IMR-90 (cell line): ENCODE results near the gene NGFR. TPM values are rescaled to one million over a fixed set of nuclear protein-coding genes. Genes with fewer than 3 reads are reported as not detected.

Source experiments
- ATAC-seq: fragments of 200-7000 bp; cut with Tn5 transposase; 2 replicates; pipeline ENCODE4 v1.9.1; 2020; ENCODE audit warnings: low read depth, mild to moderate bottlenecking, moderate library complexity
- BruUV-seq: library from RNA; stranded (reverse); fragments of 400-500 nt; replicated peaks from 2 replicates; lab custom pipeline; 2021; lab: Mats Ljungman, UMichigan
- CTCF ChIA-PET: fragments of 300-600 bp; formaldehyde crosslinking; extraction: SDS; loops from one replicate; lab custom pipeline; 2021; ENCODE audit warnings: antibody characterized with exemption; lab: Yijun Ruan, JAX
- POLR2A ChIA-PET: fragments of 300-600 bp; sonication (Branson Sonifier 250); formaldehyde crosslinking; loops from one replicate; lab custom pipeline; 2022; ENCODE audit warnings: antibody characterized with exemption; ENCODE audit not compliant: unreplicated experiment; lab: Charles Lee
- DNase-seq: peaks from one replicate; pipeline ENCODE4 v3.0.0; 2013
- H2AFZ ChIP-seq: replicated peaks from 2 replicates; pipeline ENCODE3; 2013; ENCODE audit warnings: low read length, mild to moderate bottlenecking; ENCODE audit not compliant: poor library complexity
- H2AK5ac ChIP-seq: 2 replicates; pipeline ENCODE4 v1.6.1; 2013; ENCODE audit warnings: low read depth, low read length, inconsistent platforms
- H2AK9ac ChIP-seq: replicated peaks from 2 replicates; pipeline ENCODE3; 2013; ENCODE audit warnings: mild to moderate bottlenecking, low read depth, low read length, moderate library complexity; ENCODE audit not compliant: poor library complexity
- H2BK120ac ChIP-seq: 2 replicates; pipeline ENCODE4 v1.6.1; 2013; ENCODE audit warnings: low read depth, low read length, inconsistent platforms
- H2BK15ac ChIP-seq: 3 replicates; pipeline ENCODE4 v1.6.1; 2013; ENCODE audit warnings: low read depth, low read length, inconsistent platforms
- H2BK20ac ChIP-seq: 2 replicates; pipeline ENCODE4 v1.6.1; 2013; ENCODE audit warnings: low read depth, mild to moderate bottlenecking, inconsistent platforms, low read length, moderate library complexity
- H2BK5ac ChIP-seq: 2 replicates; pipeline ENCODE4 v1.6.1; 2013; ENCODE audit warnings: mild to moderate bottlenecking, low read depth, low read length, inconsistent platforms; ENCODE audit not compliant: poor library complexity, severe bottlenecking
- H3K14ac ChIP-seq: replicated peaks from 2 replicates; pipeline ENCODE4 v1.6.1; 2013; ENCODE audit warnings: low read depth, low read length, inconsistent platforms
- H3K18ac ChIP-seq: 2 replicates; pipeline ENCODE4 v1.6.1; 2013; ENCODE audit warnings: low read depth, low read length, control low read depth
- H3K23ac ChIP-seq: 2 replicates; pipeline ENCODE4 v1.6.1; 2013; ENCODE audit warnings: low read depth, low read length, inconsistent platforms
- H3K27ac ChIP-seq: 2 replicates; pipeline ENCODE4 v1.5.1; 2013; ENCODE audit warnings: mild to moderate bottlenecking, control low read depth, low read length; ENCODE audit not compliant: insufficient read depth
- H3K27me3 ChIP-seq: 2 replicates; pipeline ENCODE4 v1.6.1; 2013; ENCODE audit warnings: low read length; ENCODE audit not compliant: control insufficient read depth, insufficient read depth
- H3K36me3 ChIP-seq: 2 replicates; pipeline ENCODE4 v1.6.1; 2013; ENCODE audit warnings: low read length, mixed read lengths; ENCODE audit not compliant: control insufficient read depth, insufficient read depth
- H3K4ac ChIP-seq: 2 replicates; pipeline ENCODE4 v1.6.1; 2013; ENCODE audit warnings: low read depth, low read length, inconsistent platforms
- H3K4me1 ChIP-seq: 2 replicates; pipeline ENCODE4 v1.6.1; 2013; ENCODE audit warnings: low read length, mixed read lengths; ENCODE audit not compliant: control insufficient read depth, insufficient read depth
- H3K4me2 ChIP-seq: 2 replicates; pipeline ENCODE4 v1.6.1; 2013; ENCODE audit warnings: low read depth, mild to moderate bottlenecking, control low read depth, low read length, moderate library complexity
- H3K4me3 ChIP-seq: 2 replicates; pipeline ENCODE4 v1.5.1; 2013; ENCODE audit warnings: low read depth, mild to moderate bottlenecking, control low read depth, low read length, moderate library complexity; ENCODE audit not compliant: insufficient read depth
- H3K56ac ChIP-seq: 2 replicates; pipeline ENCODE4 v1.6.1; 2013; ENCODE audit warnings: low read length, inconsistent platforms; ENCODE audit not compliant: insufficient read depth; ENCODE audit errors: extremely low read depth
- H3K79me1 ChIP-seq, 2 experiments: 2 replicates each; pipeline ENCODE4 v1.6.1; 2013; ENCODE audit warnings: low read length in 2 of 2, inconsistent platforms in 1 of 2, low read depth in 1 of 2
- H3K9ac ChIP-seq: 2 replicates; pipeline ENCODE4 v1.6.1; 2013; ENCODE audit warnings: low read depth, low read length, control low read depth
- H3K9me1 ChIP-seq: 2 replicates; pipeline ENCODE4 v1.6.1; 2013; ENCODE audit warnings: low read length, inconsistent platforms; ENCODE audit not compliant: insufficient read depth
- H3K9me3 ChIP-seq: 2 replicates; pipeline ENCODE4 v1.6.1; 2013; ENCODE audit warnings: low read length; ENCODE audit not compliant: control insufficient read depth, insufficient read depth
- H4K20me1 ChIP-seq: 2 replicates; pipeline ENCODE4 v1.6.1; 2013; ENCODE audit warnings: low read length, inconsistent platforms; ENCODE audit not compliant: insufficient read depth
- H4K5ac ChIP-seq: 2 replicates; pipeline ENCODE4 v1.6.1; 2013; ENCODE audit warnings: mild to moderate bottlenecking, low read depth, low read length, control low read depth
- H4K8ac ChIP-seq, 2 experiments: 2 replicates each; pipeline ENCODE4 v1.6.1; 2013; ENCODE audit warnings: low read depth in 2 of 2, low read length in 2 of 2, control low read depth in 1 of 2, inconsistent platforms in 1 of 2
- H4K91ac ChIP-seq: 2 replicates; pipeline ENCODE4 v1.6.1; 2013; ENCODE audit warnings: low read depth, low read length, inconsistent platforms; ENCODE audit not compliant: insufficient read depth
- BHLHE40 ChIP-seq: fragments of 150-350 bp; IDR thresholded peaks from 2 replicates; pipeline ENCODE4 v1.6.1; 2016; ENCODE audit warnings: mild to moderate bottlenecking, low read depth, low read length
- CEBPB ChIP-seq: IDR thresholded peaks from 2 replicates; pipeline ENCODE4 v1.6.1; 2012; ENCODE audit warnings: low read depth, low read length, improper control_type of control experiment
- FOS ChIP-seq: fragments of 150-350 bp; IDR thresholded peaks from 2 replicates; pipeline ENCODE4 v1.6.1; 2016; ENCODE audit warnings: low read depth, low read length
- MAZ ChIP-seq: IDR thresholded peaks from 2 replicates; pipeline ENCODE4 v1.6.1; 2012; ENCODE audit warnings: low read depth, mild to moderate bottlenecking, low read length, improper control_type of control experiment, moderate library complexity, borderline replicate concordance
- MXI1 ChIP-seq: IDR thresholded peaks from 2 replicates; pipeline ENCODE4 v1.6.1; 2012; ENCODE audit warnings: low read depth, mild to moderate bottlenecking, low read length, moderate library complexity, borderline replicate concordance
- RFX5 ChIP-seq: IDR thresholded peaks from 2 replicates; pipeline ENCODE4 v1.8.0; 2012; ENCODE audit warnings: low read depth, mild to moderate bottlenecking, low read length, moderate library complexity
- SMC3 ChIP-seq: fragments of 150-350 bp; IDR thresholded peaks from 2 replicates; pipeline ENCODE4 v1.6.1; 2016; ENCODE audit warnings: low read depth, mild to moderate bottlenecking, antibody characterized with exemption, low read length, moderate library complexity
- WGBS, 2 experiments: methylation state at CpG; one replicate each; pipeline versions ENCODE4 v1.1.5 to v1.1.7; 2013; ENCODE audit warnings: missing lambda C conversion rate in 2 of 2; ENCODE audit not compliant: insufficient read length in 1 of 2; ENCODE audit errors: extremely low coverage in 2 of 2; 5-methylcytosine and 5-hydroxymethylcytosine counted together
- dilution Hi-C: fragments of 300-500 bp; cut with HindIII; formaldehyde crosslinking; loops from one replicate; pipeline ENCODE4 v1.14.3; 2018; ENCODE audit warnings: low sequenced_read_pairs; ENCODE audit not compliant: unreplicated experiment
- in situ Hi-C: fragments of 300-500 bp; cut with MboI; formaldehyde crosslinking; loops from 3 replicates; pipeline ENCODE4 v1.14.3; 2019; ENCODE audit warnings: low sequenced_read_pairs, inconsistent platforms, mixed read lengths
- intact Hi-C: fragments of 100-400 bp; cut with micrococcal nuclease; formaldehyde crosslinking; loops from 2 replicates; pipeline ENCODE4 v1.10.0; 2022
- polyA plus RNA-seq, 3 experiments: library from polyadenylated mRNA; depleted of rRNA; stranded (reverse); fragments of >200 nt; gene quantifications; 2 replicates each; pipeline ENCODE4 v1.2.3, GENCODE V29; 2012; ENCODE audit warnings: low replicate concordance in 1 of 3
- total RNA-seq: library from RNA; depleted of rRNA; stranded (reverse); fragments of >200 nt; gene quantifications from 2 replicates; pipeline ENCODE4 v1.2.3, GENCODE V29; 2012
- TF ChIP-seq, protein P1 (sequence below): conservative IDR thresholded peaks from 2 replicates; pipeline ENCODE4 v1.5.1; 2012; ENCODE audit warnings: mild to moderate bottlenecking, low read depth, low read length, improper control_type of control experiment

NGFR gene
- total and polyA plus RNA-seq, 2 of the 4 experiments (the other 2 are of a cell fraction), result 0.15 to 0.18 TPM

DNA sequence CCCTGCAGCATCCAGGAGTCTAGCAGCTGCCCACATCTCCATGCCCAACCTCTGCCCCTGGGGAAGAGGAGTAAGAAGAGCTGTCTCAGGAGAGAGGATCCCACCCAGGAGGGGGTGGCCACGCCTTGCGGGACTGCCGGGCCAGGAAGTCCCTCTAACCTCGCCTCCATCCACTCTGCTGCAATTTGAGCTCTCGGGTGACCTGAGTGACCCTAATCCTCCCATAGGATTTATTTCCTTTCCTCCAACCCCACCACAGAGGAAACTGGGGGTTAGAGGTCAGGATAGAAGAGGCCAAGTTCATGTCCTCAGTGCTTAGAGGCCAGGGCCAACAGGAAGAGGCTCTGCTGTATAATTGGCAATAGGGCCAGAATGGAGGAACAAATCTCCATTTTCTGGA lies 22.6 kb upstream of the NGFR start:
- Histone ChIP-seq H4K8ac (no peak overlapping the region), H3K9ac (no peak overlapping the region), H2BK20ac (no peak overlapping the region), H4K5ac (no peak overlapping the region), H3K4me1 (peaks cover 2% of the 10 kb centered on the region; the same call in 1 of the 2 replicates), H3K79me1 (no peaks in the 10 kb centered on the region), H4K91ac (no peak overlapping the region), H3K9me1 (no peaks in the 10 kb centered on the region), H3K9me3 (peaks cover 6% of the 10 kb centered on the region), H3K27ac (no peak overlapping the region), H2AK5ac (no peak overlapping the region), H2BK5ac (no peak overlapping the region), H3K56ac (no peak overlapping the region), H3K14ac (no peak overlapping the region), H2AK9ac (no peak overlapping the region), H3K4me3 (no peak overlapping the region), H3K4me2 (no peak overlapping the region), H3K27me3 (peaks cover 81% of the 10 kb centered on the region), H2BK15ac (no peak overlapping the region), H2BK120ac (no peak overlapping the region), H3K23ac (no peak overlapping the region), H3K4ac (no peak overlapping the region), H3K36me3 (no peaks in the 10 kb centered on the region), H4K20me1 (no peaks in the 10 kb centered on the region), H3K18ac (no peak overlapping the region), H2AFZ (no peak overlapping the region)
- WGBS, 2 experiments, result no CpG with 5 or more reads among the region's 5 CpGs
- no peak for DNase-seq
- ATAC-seq, result no peak
- no TSS peak for BruUV-seq
- TF ChIP-seq MXI1 (no peak), FOS (no peak), MAZ (no peak), RFX5 (no peak), SMC3 (no peak), CEBPB (no peak), BHLHE40 (no peak)
- TF ChIP-seq, protein P1, sequence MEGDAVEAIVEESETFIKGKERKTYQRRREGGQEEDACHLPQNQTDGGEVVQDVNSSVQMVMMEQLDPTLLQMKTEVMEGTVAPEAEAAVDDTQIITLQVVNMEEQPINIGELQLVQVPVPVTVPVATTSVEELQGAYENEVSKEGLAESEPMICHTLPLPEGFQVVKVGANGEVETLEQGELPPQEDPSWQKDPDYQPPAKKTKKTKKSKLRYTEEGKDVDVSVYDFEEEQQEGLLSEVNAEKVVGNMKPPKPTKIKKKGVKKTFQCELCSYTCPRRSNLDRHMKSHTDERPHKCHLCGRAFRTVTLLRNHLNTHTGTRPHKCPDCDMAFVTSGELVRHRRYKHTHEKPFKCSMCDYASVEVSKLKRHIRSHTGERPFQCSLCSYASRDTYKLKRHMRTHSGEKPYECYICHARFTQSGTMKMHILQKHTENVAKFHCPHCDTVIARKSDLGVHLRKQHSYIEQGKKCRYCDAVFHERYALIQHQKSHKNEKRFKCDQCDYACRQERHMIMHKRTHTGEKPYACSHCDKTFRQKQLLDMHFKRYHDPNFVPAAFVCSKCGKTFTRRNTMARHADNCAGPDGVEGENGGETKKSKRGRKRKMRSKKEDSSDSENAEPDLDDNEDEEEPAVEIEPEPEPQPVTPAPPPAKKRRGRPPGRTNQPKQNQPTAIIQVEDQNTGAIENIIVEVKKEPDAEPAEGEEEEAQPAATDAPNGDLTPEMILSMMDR, result no peak
- intact Hi-C loops (no loop called here), dilution Hi-C loops (no loop called here), in situ Hi-C loops (no loop called here)
- POLR2A ChIA-PET, result no interaction called here
- CTCF ChIA-PET, result no interaction called here
